Chondrocyte (in vitro differentiated cells): Measurements from ENCODE around the gene SPIRE1. TPM values are rescaled to one million over a fixed set of nuclear protein-coding genes. Genes with fewer than 3 reads are reported as not detected.
A peak's percentile ranks its signal among the peaks of the same experiment; 100 is the strongest.

Experiments used
- DNase-seq: peaks from one replicate; pipeline ENCODE4 v3.0.0; 2021; ENCODE audit warnings: mixed read lengths, low spot score
- H3K27ac Mint-ChIP-seq: one replicate; pipeline ENCODE4 v1.8.0; 2021; ENCODE audit warnings: mild to moderate bottlenecking, moderate library complexity, mixed read lengths; ENCODE audit not compliant: unreplicated experiment
- H3K27me3 Mint-ChIP-seq: 2 replicates; pipeline ENCODE4 v1.8.0; 2021; ENCODE audit warnings: low read depth, mixed read lengths
- H3K36me3 Mint-ChIP-seq: 2 replicates; pipeline ENCODE4 v1.8.0; 2021; ENCODE audit warnings: low read depth, mixed read lengths
- H3K4me1 Mint-ChIP-seq: 2 replicates; pipeline ENCODE4 v1.8.0; 2021; ENCODE audit warnings: low read depth, mild to moderate bottlenecking, mixed read lengths
- H3K4me3 Mint-ChIP-seq: one replicate; pipeline ENCODE4 v1.8.0; 2021; ENCODE audit warnings: mild to moderate bottlenecking, moderate library complexity, mixed read lengths; ENCODE audit not compliant: unreplicated experiment
- H3K9me3 Mint-ChIP-seq: 2 replicates; pipeline ENCODE4 v1.8.0; 2021; ENCODE audit warnings: low read depth, mixed read lengths
- CTCF ChIP-seq: fragments of 200-600 bp; sonication (generic); IDR thresholded peaks from 2 replicates; pipeline ENCODE4 v1.5.0; 2021; ENCODE audit warnings: antibody characterized with exemption, mild to moderate bottlenecking, moderate library complexity
- total RNA-seq: library from RNA; stranded (reverse); gene quantifications from 3 replicates; pipeline ENCODE4 v1.2.1, GENCODE V29; 2021

Gene SPIRE1
- total RNA-seq, 1 donor from 2014 or later = 57.8 TPM

DNA sequence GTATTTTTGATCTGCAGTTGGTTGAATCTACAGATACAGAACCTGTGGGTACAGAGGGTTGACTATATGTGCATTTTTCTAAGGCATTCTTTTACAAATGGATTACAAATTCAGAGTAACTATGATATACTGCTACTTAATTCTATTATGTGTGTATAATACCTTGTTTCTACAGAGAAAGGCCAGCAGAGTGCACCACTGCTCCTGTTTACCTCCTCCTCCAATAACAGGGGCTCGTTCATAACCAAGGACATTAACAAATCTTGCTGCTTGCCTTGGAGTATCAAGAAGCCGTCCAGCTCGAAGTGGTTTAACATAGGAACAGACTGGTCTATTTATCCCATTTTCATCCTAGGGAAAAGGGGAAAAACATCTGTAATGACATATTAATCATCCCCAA lies 28.2 kb upstream of the SPIRE1 start:
- Mint-ChIP-seq H3K36me3 (no peaks in the 10 kb centered on the region), H3K4me3 (no peak overlapping the region), H3K9me3 (no peaks in the 10 kb centered on the region), H3K27me3 (no peaks in the 10 kb centered on the region), H3K27ac (no peak overlapping the region), H3K4me1 (no peaks in the 10 kb centered on the region)
- TF ChIP-seq CTCF = peak; percentile 48
- no peak for DNase-seq

GRCh38 chr18:12679183-12679786 lies 21.4 kb upstream of the SPIRE1 start:
- H3K27me3 Mint-ChIP-seq = no peaks in the 10 kb centered on the region
- no peaks in the 10 kb centered on the region for H3K9me3 Mint-ChIP-seq
- peak overlapping the region; percentile 81 for H3K27ac Mint-ChIP-seq
- H3K36me3 Mint-ChIP-seq = peaks cover 4% of the 10 kb centered on the region
- DNase-seq = no peak
- peak overlapping the region; percentile 48 for H3K4me3 Mint-ChIP-seq
- TF ChIP-seq CTCF = no peak
- H3K4me1 Mint-ChIP-seq = peaks cover 10% of the 10 kb centered on the region

GRCh38 chr18:12668041-12668440 lies 10.1 kb upstream of the SPIRE1 start:
- no peaks in the 10 kb centered on the region for H3K27me3 Mint-ChIP-seq
- H3K36me3 Mint-ChIP-seq = peaks cover 4% of the 10 kb centered on the region
- H3K4me3 Mint-ChIP-seq = no peak overlapping the region
- DNase-seq = no peak
- H3K9me3 Mint-ChIP-seq = no peaks in the 10 kb centered on the region
- no peak overlapping the region for H3K27ac Mint-ChIP-seq
- TF ChIP-seq CTCF = no peak
- H3K4me1 Mint-ChIP-seq = no peaks in the 10 kb centered on the region

GRCh38 chr18:12659904-12660605 lies 2.1 kb upstream of the SPIRE1 start:
- Mint-ChIP-seq H3K4me1 (peaks cover 29% of the 10 kb centered on the region), H3K4me3 (no peak overlapping the region), H3K27me3 (no peaks in the 10 kb centered on the region), H3K9me3 (no peaks in the 10 kb centered on the region), H3K27ac (no peak overlapping the region), H3K36me3 (peaks cover 1% of the 10 kb centered on the region)
- no peak for DNase-seq
- TF ChIP-seq CTCF = peak; percentile 98

DNA sequence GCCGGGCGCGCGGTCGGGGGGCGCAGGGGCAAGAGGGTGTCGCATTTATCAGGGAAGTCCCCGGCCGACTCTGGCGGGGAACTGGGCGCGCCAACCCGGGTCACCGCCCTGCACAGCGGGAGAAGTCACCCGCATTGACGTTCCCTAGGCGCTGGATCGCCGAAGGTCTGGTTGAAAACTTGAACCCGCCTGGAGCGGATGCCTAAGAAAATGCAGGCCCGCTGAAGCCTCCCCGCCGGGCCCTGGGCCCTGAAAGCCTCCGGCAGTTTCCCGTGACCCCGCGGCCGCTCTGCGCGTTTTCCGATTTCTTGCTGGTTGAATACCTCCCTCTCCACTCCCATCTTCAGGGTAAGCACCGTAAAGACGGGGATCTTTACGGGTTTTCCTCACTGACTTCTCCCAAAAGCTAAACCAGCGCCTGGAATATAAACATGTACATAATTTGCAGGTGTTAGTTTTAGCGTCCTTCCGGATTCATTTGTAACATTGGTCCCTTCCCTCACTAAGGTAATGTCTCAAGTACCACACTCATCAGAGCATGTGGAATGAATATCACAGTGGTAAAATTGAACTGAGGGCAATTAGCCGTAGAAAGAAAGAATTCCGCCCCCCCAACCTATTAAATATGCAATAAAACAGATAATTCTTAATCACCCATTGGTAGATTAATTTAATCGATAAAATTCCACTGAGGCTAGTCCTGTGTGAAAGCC lies 675 bp upstream of the SPIRE1 start:
- peaks cover 37% of the 10 kb centered on the region for H3K4me1 Mint-ChIP-seq
- H3K4me3 Mint-ChIP-seq = peak overlapping the region; percentile 79
- H3K9me3 Mint-ChIP-seq = no peaks in the 10 kb centered on the region
- no peak for DNase-seq
- TF ChIP-seq CTCF = peak; percentile 51
- no peaks in the 10 kb centered on the region for H3K27me3 Mint-ChIP-seq
- peak overlapping the region; percentile 86 for H3K27ac Mint-ChIP-seq
- peaks cover 1% of the 10 kb centered on the region for H3K36me3 Mint-ChIP-seq
